ENCODE results near the gene TMC8. TPM values are rescaled to one million over a fixed set of nuclear protein-coding genes. Genes with fewer than 3 reads are reported as not detected.

TMC8 gene
- total RNA-seq, 4 donors from 2014 or later = 2.0 to 7.7 (median 7.6) TPM

DNA sequence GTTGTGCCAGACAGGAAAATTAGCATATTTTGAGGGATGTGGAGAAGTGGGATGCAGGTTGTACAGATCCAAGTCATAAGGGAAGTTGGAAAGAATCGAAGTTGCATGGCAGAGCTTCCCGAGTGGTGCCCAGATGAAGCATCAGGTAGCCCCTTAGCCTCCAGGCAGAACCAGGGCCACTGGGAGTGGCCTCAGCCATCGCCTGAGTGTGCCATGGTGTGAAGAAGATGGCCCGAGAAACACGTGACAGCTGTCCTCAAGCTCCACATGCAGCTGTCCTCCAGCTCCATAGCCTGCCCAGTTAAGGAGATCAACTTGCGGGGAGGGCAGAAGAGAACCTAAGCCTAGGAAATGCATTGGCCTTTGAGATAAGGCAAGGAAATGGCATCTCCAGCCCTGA is 35.5 kb upstream of the TMC8 start:
- no peak for TF ChIP-seq CTCF (IDR thresholded peaks at IDR 0.05; ENCODE audit: low read depth)

DNA sequence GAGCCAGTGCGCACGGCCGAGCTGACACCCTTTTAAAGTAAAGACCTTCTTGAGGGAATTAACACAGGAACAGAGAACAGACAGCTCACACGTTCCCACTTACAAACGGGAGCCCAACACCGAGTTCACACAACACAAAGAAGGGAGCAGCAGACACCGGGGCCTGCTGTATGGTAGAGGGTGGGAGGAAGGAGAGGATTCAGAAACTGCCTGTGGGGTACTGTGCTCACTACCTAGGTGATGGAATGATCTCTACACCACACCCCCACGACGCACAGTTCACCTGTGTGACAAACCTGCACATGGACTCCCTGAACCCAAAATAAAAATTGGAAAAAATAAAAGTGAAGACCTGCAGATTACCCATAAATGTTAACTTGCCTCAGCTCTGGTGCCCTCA is 34.5 kb upstream of the TMC8 start:
- no peak for TF ChIP-seq CTCF (IDR thresholded peaks at IDR 0.05; ENCODE audit: low read depth)

DNA sequence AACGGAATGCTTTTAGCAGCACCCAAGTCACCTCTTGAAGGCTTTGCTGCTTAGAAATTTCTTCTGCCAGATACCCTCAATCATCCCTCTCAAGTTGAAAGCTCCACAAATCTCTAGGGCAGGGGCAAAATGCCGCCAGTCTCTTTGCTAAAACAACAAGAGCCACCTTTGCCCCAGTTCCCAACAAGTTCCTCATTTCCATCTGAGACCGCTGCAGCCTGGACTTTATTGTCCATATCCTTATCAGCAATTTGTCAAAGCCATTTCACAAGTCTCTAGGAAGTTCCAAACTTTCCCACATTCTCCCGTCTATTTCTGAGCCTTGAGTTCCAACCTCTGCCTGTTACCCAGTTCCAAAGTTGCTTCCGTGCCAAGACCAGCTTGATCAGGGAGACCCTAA is 29.5 kb upstream of the TMC8 start:
- TF ChIP-seq CTCF (IDR thresholded peaks at IDR 0.05; ENCODE audit: low read depth) = no peak

DNA sequence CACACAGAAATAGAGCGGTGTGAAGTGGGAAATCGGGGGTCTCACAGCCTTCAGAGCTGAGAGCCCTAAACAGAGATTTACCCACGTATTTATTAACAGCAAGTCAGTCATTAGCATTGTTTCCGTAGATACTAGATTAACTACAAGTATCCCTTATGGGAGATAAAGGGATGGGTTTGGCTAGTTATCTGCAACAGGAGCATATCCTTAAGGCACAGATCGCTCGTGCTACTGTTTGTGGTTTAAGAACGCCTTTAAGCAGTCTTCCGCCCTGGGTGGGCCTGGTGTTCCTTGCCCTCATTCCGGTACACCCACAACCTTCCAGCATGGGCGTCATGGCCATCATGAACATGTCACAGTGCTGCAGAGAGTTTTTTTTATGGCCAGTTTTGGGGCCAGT is 29.0 kb upstream of the TMC8 start:
- no peak for TF ChIP-seq CTCF (IDR thresholded peaks at IDR 0.05; ENCODE audit: low read depth)

DNA sequence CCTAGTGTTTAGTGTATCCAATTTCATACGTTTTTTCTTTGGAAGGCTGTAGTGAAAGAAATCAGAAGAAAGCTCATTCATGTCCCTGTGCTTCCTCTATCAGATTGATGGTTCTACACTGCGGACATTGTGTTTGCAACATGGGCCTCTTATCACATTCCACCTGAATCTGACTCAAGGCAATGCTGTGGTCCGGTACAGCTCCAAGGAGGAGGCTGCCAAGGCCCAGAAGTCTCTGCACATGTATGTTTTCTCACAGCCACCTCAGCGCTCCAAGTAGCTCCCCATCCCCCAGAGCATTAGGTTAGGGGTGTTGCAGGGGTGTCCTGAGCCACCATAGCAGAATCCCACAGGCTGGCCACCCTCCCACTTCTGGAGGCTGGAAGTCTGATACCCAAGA is 27.3 kb upstream of the TMC8 start:
- TF ChIP-seq CTCF (IDR thresholded peaks at IDR 0.05; ENCODE audit: low read depth) = no peak

DNA sequence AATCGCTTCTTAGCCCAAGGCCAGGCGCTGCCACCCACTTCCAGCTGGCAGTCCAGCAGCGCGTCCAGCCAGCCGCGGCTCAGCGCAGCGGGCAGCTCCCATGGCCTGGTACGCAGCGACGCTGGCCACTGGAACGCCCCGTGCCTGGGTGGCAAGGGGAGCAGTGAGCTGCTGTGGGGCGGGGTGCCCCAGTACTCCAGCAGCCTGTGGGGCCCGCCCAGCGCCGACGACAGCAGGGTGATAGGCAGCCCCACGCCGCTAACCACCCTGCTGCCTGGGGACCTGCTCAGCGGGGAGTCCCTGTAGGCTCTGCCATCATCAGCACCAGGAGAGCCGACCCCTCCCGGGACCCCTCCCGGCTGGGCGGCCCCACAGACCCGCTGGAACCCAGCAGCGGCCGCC is 26.0 kb upstream of the TMC8 start:
- TF ChIP-seq CTCF (IDR thresholded peaks at IDR 0.05; ENCODE audit: low read depth) = no peak

DNA sequence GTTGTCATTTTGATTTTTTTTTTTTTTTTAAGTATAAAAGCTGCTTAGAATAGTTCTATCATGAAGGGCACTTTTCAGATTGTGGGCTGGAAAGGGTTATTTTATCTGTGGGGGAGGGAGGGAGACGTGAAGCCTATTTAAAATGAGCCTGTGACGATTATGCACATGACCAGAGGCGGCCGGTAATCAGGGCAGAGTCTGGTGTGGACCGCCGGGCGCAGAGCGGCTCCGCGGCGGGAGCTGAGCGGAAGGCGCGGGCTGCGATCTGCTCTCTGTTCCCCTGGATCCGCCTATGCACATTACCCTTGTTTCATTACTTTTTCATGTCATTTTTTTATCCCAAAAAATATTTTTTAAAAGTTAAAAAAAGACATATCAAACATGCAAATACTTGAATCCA is 25.5 kb upstream of the TMC8 start:
- TF ChIP-seq CTCF (IDR thresholded peaks at IDR 0.05; ENCODE audit: low read depth) = no peak

GRCh38 chr17:78105551-78105950 is 25.0 kb upstream of the TMC8 start:
- no peak for TF ChIP-seq CTCF (IDR thresholded peaks at IDR 0.05; ENCODE audit: low read depth)

All from subcutaneous adipose tissue (tissue), 4 donors.